ENCODE measurements around the gene TAS2R1.

- no peak for TF ChIP-seq GATA3 (IDR thresholded peaks at IDR 0.05; ENCODE audit: low read depth, low read length)
- TF ChIP-seq GATA2 (IDR thresholded peaks at IDR 0.05; ENCODE audit: low read depth, low read length), result no peak
These were observed 43.0 kb downstream of the TAS2R1 start for GRCh38 chr5:9587135-9587534.

All from SH-SY5Y (cell line).